NB4 (cell line): ENCODE data around the gene OLFM2.

Source experiments
- DNase-seq: peaks from one replicate; pipeline ENCODE4 v3.0.0; 2010; ENCODE audit warnings: low read depth
- H3K4me3 ChIP-seq: one replicate; pipeline ENCODE4 v1.5.1; 2011; ENCODE audit warnings: mild to moderate bottlenecking, low read depth, low read length, moderate library complexity
- CTCF ChIP-seq: IDR thresholded peaks from one replicate; pipeline ENCODE4 v1.5.1; 2012; ENCODE audit warnings: low read depth, low read length
- MAX ChIP-seq: IDR thresholded peaks from 2 replicates; pipeline ENCODE4 v1.6.1; 2011; ENCODE audit warnings: low read depth, low read length
- MYC ChIP-seq: IDR thresholded peaks from 2 replicates; pipeline ENCODE4 v1.6.1; 2011; ENCODE audit warnings: low read depth, low read length
- POLR2A ChIP-seq: IDR thresholded peaks from 2 replicates; pipeline ENCODE4 v1.6.1; 2011; ENCODE audit warnings: mild to moderate bottlenecking; ENCODE audit not compliant: insufficient read length; ENCODE audit errors: extremely low read depth

The OLFM2 gene

GRCh38 chr19:9868983-9869617 lies 67.2 kb downstream of the OLFM2 start:
- TF ChIP-seq POLR2A (no peak), CTCF (no peak), MYC (no peak), MAX (no peak)
- no peak for DNase-seq
- no peak overlapping the region for H3K4me3 ChIP-seq

GRCh38 chr19:9865732-9866501 lies 70.4 kb downstream of the OLFM2 start:
- TF ChIP-seq CTCF: no peak
- TF ChIP-seq MYC: no peak
- no peak for TF ChIP-seq MAX
- no peak for TF ChIP-seq POLR2A
- no peak overlapping the region for H3K4me3 ChIP-seq
- no peak for DNase-seq

- TF ChIP-seq MYC: no peak
- TF ChIP-seq CTCF: no peak
- TF ChIP-seq MAX: no peak
- TF ChIP-seq POLR2A: no peak
- no peak overlapping the region for H3K4me3 ChIP-seq
- DNase-seq: no peak
Measured at GRCh38 chr19:9863759-9864158, 72.6 kb downstream of the OLFM2 start.

GRCh38 chr19:9862938-9863337 lies 73.4 kb downstream of the OLFM2 start:
- H3K4me3 ChIP-seq: no peak overlapping the region
- no peak for DNase-seq
- TF ChIP-seq MAX (no peak), CTCF (no peak), POLR2A (no peak), MYC (no peak)

GRCh38 chr19:9861503-9861902 lies 74.8 kb downstream of the OLFM2 start:
- TF ChIP-seq POLR2A (no peak), CTCF (no peak), MYC (no peak), MAX (no peak)
- DNase-seq: no peak
- no peak overlapping the region for H3K4me3 ChIP-seq
